LHCN-M2 (cell line): ENCODE measurements around the gene TRAF5. TPM values are rescaled to one million over a fixed set of nuclear protein-coding genes. Genes with fewer than 3 reads are reported as not detected.
"Not testable (repeated sequence)": the region's sequence is repeated elsewhere in the genome, so short reads cannot be mapped to it uniquely, and the experiment has no call there.

ENCODE experiments used
- DNase-seq: peaks from one replicate; pipeline ENCODE4 v3.0.0-alpha.2; 2012; ENCODE audit warnings: low read depth
- total RNA-seq: library from RNA; depleted of rRNA; stranded (reverse); fragments of >200 nt; gene quantifications from 2 replicates; pipeline ENCODE4 v1.2.3, GENCODE V29; 2014

TRAF5 gene
- total RNA-seq, 1 experiment from 2014 or later: 4.2 TPM

- no peak for DNase-seq
These were observed 19.1 kb downstream of the TRAF5 start for GRCh38 chr1:211345719-211346118.

DNA sequence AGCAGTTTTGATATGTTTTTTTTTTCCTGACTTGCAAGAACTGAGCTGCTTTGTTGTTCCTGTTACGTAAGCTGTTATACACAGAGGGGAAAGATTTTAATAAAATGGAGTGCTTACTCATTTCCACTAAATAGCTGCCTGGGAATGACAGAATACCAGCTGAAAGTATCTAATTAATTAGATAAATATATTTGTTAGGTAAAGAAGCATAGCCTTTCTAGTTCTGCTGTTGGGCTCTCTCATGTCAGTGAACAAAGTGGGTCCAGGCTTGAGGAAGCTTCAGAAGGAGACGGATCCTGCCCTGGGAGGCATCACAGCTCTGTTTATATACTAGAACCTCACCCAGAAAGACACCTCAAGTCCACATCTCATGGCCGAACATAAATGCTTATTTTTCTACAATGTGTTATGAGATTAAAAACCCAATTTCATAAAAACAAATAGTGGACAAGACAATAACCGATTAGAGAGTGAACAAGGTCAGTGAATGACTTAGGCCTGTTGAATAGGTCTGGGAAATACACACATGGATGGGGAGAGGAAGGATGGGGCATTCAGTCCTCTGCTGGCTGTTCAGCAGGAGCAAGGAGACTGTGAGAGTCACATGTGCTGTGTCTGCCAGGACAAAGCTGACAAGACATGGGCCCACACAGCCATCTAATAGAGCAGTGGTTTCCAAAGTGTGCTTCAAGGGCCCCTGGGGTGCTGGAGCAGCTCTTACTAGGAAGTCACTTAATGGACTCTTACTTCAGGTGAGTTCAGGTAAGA lies 20.6 kb downstream of the TRAF5 start:
- DNase-seq: no peak

- DNase-seq: no peak
These were observed 21.9 kb downstream of the TRAF5 start for GRCh38 chr1:211348547-211348946.

DNA sequence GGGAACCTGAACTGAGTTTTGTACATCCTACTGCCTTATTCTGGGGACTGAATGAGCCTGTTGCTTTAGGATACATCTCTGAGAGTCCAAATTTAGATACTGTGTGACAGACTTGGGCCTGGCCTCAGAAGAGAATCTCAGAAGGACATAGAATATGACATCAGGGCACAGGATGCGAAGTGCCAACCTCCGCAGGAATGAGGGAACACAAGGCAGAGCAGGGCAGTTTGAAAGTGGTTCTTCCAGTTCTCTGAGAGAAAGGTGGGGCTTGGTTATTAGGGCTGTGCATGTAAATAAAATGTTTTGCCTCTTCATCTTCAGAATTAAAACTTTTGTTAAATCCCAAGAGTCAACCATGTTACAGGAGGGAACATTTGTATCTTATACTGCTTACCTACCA lies 23.1 kb downstream of the TRAF5 start:
- DNase-seq: no peak

- not testable (repeated sequence) for DNase-seq
These were observed 25.4 kb downstream of the TRAF5 start for GRCh38 chr1:211352055-211352454.

GRCh38 chr1:211352465-211352864 lies 25.8 kb downstream of the TRAF5 start:
- no peak for DNase-seq

DNA sequence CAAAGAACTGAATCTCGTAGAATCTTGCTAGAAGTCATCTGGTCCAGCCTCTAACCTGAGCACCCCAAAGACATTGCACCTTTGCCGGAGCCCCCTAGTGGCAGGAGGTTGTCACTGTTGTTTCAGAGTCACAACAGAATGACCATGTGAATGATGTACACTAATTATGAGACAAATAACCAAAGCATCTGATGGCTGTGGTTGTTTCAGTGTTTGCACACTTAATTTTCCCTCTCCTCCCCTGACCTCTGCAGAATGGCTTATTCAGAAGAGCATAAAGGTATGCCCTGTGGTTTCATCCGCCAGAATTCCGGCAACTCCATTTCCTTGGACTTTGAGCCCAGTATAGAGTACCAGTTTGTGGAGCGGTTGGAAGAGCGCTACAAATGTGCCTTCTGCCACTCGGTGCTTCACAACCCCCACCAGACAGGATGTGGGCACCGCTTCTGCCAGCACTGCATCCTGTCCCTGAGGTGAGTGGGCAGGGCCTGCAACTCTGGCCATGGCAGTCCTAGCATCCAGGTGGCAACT lies 26.4 kb downstream of the TRAF5 start:
- DNase-seq: no peak

DNA sequence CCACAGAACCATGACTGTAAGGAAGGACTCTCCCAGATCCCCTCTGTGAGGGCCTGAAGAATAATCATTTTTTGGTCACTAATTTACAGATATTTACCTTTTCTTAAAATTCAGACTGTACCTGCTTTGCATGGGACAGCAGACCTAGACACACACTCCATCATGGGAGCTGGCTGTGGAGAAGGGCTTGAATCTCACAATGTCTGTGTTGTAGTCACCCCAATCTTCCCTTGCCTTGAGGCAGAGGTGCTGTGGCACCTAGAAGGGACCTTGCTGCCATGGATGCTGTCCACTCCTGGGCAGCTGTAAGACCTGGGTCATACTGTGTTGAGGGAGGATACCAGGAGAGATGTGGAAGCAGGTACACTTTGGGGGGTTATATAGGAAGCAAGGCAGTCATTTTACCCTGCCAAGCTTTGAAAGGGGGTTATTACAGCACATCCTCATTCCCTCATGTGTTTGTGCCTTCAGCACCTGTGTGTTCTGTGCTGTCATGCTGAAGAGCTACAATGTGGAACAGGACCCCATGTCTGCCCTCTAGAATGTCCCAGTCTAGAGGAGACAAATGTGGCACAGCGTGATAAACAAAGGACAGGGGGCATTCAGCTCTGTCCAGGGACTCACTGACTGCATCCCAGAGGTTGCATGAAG lies 27.1 kb downstream of the TRAF5 start:
- DNase-seq: no peak

DNA sequence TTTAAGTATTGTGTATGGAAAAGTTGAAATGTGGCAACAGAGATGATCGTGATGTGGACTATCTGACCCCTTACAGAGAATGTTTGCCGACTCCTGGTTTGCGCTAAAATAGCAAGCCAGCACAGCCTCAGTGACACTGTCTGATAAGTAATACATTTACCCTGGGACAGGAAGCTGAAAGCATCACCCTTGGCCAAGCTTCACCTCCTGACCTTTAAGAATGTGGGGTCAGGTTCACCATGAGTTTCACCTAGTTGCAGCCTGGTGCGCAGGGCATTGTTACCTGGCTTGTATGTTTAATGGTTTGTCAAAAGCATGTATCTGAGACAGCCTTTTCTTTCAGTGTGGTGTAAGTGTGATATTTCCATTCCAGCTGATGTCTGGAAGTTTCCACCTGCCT lies 29.2 kb downstream of the TRAF5 start:
- DNase-seq: no peak

DNA sequence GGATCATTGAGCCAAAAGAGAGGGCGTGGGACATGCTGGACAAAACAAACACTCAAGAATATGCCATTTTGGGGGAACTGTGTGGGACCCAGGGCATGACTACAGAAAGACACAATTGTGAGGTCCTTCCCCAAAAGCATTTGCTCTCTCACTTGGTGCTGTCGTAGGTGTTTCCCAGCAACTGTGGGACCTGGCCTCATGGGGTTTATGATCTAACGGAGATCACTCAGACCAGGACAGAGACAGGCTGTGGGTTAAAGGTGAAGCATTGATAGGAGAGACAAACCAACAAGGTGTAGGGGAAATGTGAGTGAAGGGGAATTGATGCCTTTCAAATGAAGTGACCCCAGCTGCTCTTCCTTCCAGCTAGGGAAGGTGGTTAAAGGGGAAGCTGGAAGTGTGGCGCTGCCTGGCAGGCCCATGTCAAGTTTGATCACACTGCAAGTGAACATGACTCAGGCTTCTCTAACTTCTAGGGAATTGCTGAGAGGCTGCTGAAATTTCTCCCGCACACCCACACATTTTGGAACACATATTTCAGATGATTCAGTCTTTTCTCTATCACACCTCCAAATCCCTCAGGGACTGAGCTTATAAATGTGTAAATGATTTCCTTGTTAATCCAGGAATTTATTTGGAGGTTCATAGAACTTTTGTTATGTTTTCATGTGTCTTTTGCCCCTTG lies 30.2 kb downstream of the TRAF5 start:
- peak; percentile 44 for DNase-seq

DNA sequence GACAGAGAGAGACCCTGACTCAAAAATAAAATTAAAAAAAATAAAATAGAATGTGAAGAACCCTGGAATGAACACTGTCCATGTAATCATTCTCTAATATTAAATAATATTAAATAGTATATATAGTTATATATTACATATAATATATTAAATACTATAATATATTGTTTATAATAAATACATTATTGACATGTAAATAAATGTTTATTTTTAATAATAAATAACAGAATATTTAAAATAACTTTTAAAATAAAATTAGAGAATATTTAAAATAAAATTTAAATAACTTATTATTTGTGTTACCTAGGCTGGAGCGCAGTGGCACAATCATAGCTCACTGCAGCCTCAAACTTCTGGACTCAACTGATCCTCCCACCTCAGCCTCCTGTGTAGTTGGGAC lies 32.1 kb downstream of the TRAF5 start:
- DNase-seq: no peak

DNA sequence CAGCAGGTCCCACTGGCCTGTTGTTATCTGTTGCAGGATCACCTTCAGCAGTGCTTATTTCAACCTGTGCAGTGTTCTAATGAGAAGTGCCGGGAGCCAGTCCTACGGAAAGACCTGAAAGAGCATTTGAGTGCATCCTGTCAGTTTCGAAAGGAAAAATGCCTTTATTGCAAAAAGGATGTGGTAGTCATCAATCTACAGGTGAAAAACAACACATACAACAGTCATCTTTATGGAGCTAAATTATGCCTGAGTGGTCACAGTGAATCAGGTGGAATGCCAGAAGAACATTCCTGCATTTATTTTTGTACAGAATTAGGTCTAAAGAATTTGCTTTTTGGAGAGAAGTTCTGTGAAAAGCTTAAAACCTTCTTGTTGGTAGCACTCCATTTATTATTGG lies 33.2 kb downstream of the TRAF5 start:
- no peak for DNase-seq

DNA sequence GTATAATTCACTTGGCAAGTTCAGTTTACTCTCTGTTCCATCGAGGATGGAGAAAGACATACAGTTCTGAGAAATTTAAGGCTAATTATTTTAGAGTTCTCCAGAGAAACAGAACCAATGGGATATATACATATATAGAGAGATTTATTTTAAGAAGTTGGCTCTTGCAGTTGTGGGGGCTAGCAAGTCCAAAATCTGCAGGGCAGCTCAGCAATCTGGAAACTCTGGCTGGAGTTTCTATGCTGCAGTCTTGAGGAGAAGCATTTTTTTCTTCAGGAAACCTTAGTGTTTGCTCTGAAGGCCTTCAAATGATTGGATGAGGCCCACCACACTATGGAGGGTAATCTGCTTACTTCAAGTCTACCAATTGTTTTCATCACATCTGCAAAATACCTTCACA lies 34.6 kb downstream of the TRAF5 start:
- DNase-seq: no peak

- DNase-seq: no peak
These were observed 43.0 kb downstream of the TRAF5 start for GRCh38 chr1:211369640-211370039.

- DNase-seq: no peak
These were observed 44.0 kb downstream of the TRAF5 start for GRCh38 chr1:211370669-211371068.

DNA sequence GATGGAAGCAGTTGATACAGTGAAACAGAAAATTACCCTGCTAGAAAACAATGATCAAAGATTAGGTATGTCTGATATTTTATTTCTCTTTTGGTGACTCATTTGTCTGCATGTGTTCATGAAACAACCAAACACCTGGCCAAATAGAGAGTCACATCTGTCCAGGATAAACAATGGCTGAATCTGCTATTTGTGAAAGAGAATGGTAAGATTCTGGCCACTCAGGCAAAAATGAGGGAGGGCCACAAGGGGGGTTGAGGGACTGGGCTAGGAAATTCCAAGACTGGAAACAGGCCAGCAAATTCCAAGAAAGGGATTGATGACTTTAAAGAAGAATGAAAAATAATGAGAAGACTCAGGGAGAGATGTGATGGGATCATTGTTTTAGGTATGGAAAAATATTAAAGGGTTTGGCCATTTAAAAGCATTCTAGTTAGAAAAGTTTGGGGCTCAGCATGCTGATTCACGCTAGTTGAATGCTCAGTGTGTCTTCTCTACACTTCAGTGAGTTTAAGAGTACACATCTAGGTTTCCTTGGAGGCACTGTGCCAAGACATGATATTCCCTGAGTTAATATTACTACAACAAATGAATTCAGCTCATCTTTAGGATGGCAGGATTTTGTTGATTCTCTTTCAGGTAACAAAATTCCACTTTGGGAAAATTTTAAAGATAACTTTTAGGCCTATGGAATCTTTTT lies 44.9 kb downstream of the TRAF5 start:
- peak; percentile 36 for DNase-seq

GRCh38 chr1:211372463-211372862 lies 45.8 kb downstream of the TRAF5 start:
- no peak for DNase-seq

GRCh38 chr1:211375146-211375818 lies 48.6 kb downstream of the TRAF5 start:
- no peak for DNase-seq

- no peak for DNase-seq
These were observed 49.3 kb downstream of the TRAF5 start for GRCh38 chr1:211375949-211376348.

DNA sequence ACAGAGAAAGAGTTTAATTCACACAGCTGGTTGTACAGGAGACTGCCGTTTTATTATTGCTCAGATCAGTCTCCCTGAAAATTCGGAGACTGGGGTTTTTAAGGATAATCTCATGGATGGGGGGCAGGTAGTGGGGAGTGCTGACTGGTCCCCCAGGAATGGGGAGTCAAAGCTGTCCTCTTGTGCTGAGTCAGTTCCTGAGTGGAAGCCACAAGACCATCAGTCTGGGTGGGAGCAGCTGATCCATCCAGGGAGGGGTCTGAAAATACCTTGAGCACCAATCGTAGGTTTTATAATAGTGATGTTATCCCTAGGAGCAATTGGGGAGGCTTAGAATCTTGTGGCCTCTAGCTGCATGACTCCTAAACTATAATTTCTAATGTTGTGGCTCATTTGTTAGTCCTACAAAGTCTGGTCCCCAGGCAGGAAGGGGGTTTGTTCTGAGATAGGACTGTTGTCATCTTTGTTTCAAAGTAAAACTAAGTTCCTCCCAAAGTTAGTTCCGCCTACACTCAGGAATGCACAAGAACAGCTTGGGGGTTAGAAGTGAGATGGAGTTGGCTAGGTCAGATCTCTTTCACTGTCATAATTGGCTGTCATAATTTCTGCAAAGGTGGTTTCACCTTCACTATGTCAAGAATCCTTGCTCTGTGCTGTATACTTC lies 50.3 kb downstream of the TRAF5 start:
- no peak for DNase-seq
